ENCODE measurements around the gene ZNF324B.

ZNF324B gene

GRCh38 chr19:58475714-58476497, 24.5 kb downstream of the ZNF324B start, which contains the start of gene ZNF446:
Gene ZNF446 (plus strand): TSS chr19:58476352. CDS start chr19:58477219, 867 bp downstream.
- WGBS (ENCODE audit: extremely low coverage, insufficient coverage, low lambda C conversion rate) = no CpG with 5 or more reads among the region's 64 CpGs

DNA sequence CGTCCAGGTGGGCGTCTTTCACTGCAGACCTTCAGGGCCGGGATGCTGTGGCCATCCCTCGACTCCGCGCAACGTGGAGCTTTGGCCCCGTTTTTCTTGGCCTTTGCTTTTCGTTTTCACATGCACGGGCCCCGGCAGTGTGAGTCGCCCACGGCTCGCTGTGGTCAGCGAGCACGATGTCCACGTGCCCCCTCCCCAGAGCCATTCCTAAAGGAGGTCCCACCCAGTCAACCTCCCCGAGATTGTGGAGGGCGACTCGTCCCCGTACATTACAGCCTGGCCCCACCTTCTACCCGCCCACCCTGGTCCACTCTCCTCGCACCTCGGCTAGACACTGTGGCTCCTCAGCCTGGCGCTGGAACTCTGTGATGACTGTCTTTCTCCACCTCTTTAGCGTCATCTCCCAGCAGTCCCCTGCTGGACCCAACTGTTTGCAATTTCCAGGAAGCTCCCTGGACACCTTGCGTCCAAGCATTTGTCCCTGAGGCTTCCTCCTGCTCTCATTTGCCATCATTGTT, 25.1 kb downstream of the ZNF324B start:
- Histone ChIP-seq H2BK15ac (replicated peaks; ENCODE audit: low read depth) (no peak overlapping the region), H3K9ac (ENCODE audit: low read length) (peak overlapping the region; percentile 85), H2AK5ac (ENCODE audit: low read length) (no peak overlapping the region), H4K5ac (ENCODE audit: low read length) (no peak overlapping the region), H3K36me3 (ENCODE audit: control insufficient read depth, insufficient read depth, low read length) (peaks cover 3% of the 10 kb centered on the region), H2BK5ac (ENCODE audit: low read length) (no peak overlapping the region), H3K79me1 (ENCODE audit: low read length) (no peaks in the 10 kb centered on the region), H3K4me3 (ENCODE audit: low read length) (peak overlapping the region; percentile 56), H3K4me1 (ENCODE audit: control insufficient read depth, low read depth, low read length) (peaks cover 3% of the 10 kb centered on the region), H3K4ac (ENCODE audit: low read depth, low read length) (no peak overlapping the region), H3K18ac (ENCODE audit: low read length) (peak overlapping the region; percentile 6), H4K8ac (ENCODE audit: low read depth, low read length) (no peak overlapping the region), H3K27me3 (ENCODE audit: insufficient read depth, low read length, poor library complexity) (no peaks in the 10 kb centered on the region), H2BK120ac (ENCODE audit: low read depth, low read length) (no peak overlapping the region), H3K4me2 (ENCODE audit: low read length) (peak overlapping the region; percentile 85), H3K56ac (ENCODE audit: low read length) (peak overlapping the region; percentile 85), H3K79me2 (ENCODE audit: control insufficient read depth, insufficient read depth, low read length) (no peaks in the 10 kb centered on the region), H3K23ac (ENCODE audit: low read length) (no peak overlapping the region), H3K27ac (ENCODE audit: low read depth, low read length) (peak overlapping the region; percentile 87)
- WGBS (ENCODE audit: extremely low coverage, insufficient coverage, low lambda C conversion rate) = no CpG with 5 or more reads among the region's 27 CpGs
- DNase-seq = peak; percentile 39

More at GRCh38 chr19:58475714-58476497, 24.5 kb downstream of the ZNF324B start, which contains the start of gene ZNF446:
- Histone ChIP-seq H4K5ac (ENCODE audit: low read length) (no peak within 1 kb of the TSS), H3K9ac (ENCODE audit: low read length) (peak within 1 kb of the TSS; percentile 85), H3K4ac (ENCODE audit: low read depth, low read length) (no peak within 1 kb of the TSS), H3K4me1 (ENCODE audit: control insufficient read depth, low read depth, low read length) (peaks cover 3% of the 10 kb centered on the region), H3K4me2 (ENCODE audit: low read length) (peak within 1 kb of the TSS; percentile 85), H3K27ac (ENCODE audit: low read depth, low read length) (peak within 1 kb of the TSS; percentile 87), H3K36me3 (ENCODE audit: control insufficient read depth, insufficient read depth, low read length) (peaks cover 3% of the 10 kb centered on the region), H3K79me1 (ENCODE audit: low read length) (no peaks in the 10 kb centered on the region), H3K4me3 (ENCODE audit: low read length) (peak within 1 kb of the TSS; percentile 56), H3K23ac (ENCODE audit: low read length) (no peak within 1 kb of the TSS), H3K18ac (ENCODE audit: low read length) (peak within 1 kb of the TSS; percentile 20), H2BK5ac (ENCODE audit: low read length) (peak within 1 kb of the TSS; percentile 1), H2BK15ac (replicated peaks; ENCODE audit: low read depth) (no peak within 1 kb of the TSS), H2BK120ac (ENCODE audit: low read depth, low read length) (no peak within 1 kb of the TSS), H2AK5ac (ENCODE audit: low read length) (no peak within 1 kb of the TSS), H3K56ac (ENCODE audit: low read length) (peak within 1 kb of the TSS; percentile 85), H4K8ac (ENCODE audit: low read depth, low read length) (no peak within 1 kb of the TSS), H3K79me2 (ENCODE audit: control insufficient read depth, insufficient read depth, low read length) (no peaks in the 10 kb centered on the region), H3K27me3 (ENCODE audit: insufficient read depth, low read length, poor library complexity) (no peaks in the 10 kb centered on the region)
- peak; percentile 98 for DNase-seq

DNA sequence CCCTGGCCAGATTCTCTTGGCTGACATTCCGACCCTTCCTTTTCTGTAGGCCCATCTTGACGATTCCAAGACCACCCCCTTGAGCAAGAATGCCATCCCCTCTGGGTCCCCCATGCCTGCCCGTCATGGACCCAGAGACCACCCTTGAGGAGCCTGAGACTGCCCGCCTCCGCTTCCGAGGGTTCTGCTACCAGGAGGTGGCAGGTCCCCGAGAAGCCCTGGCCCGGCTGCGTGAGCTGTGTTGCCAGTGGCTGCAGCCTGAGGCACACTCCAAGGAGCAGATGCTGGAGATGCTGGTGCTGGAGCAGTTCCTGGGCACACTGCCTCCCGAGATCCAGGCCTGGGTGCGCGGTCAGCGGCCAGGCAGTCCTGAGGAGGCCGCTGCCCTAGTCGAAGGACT, 25.7 kb downstream of the ZNF324B start:
- peaks cover 1% of the 10 kb centered on the region for H3K36me3 ChIP-seq (ENCODE audit: control insufficient read depth, insufficient read depth, low read length)
- no peak for DNase-seq
- no peaks in the 10 kb centered on the region for H3K79me1 ChIP-seq (ENCODE audit: low read length)
- no peak overlapping the region for H3K4me3 ChIP-seq (ENCODE audit: low read length)
- no peak overlapping the region for H3K23ac ChIP-seq (ENCODE audit: low read length)
- H2BK120ac ChIP-seq (ENCODE audit: low read depth, low read length) = no peak overlapping the region
- H3K4ac ChIP-seq (ENCODE audit: low read depth, low read length) = no peak overlapping the region
- WGBS (ENCODE audit: extremely low coverage, insufficient coverage, low lambda C conversion rate) = no CpG with 5 or more reads among the region's 15 CpGs
- no peak overlapping the region for H2BK15ac ChIP-seq (replicated peaks; ENCODE audit: low read depth)
- H3K27ac ChIP-seq (ENCODE audit: low read depth, low read length) = no peak overlapping the region
- no peak overlapping the region for H3K9ac ChIP-seq (ENCODE audit: low read length)
- H2BK5ac ChIP-seq (ENCODE audit: low read length) = no peak overlapping the region
- H3K4me2 ChIP-seq (ENCODE audit: low read length) = no peak overlapping the region
- H3K56ac ChIP-seq (ENCODE audit: low read length) = peak overlapping the region; percentile 85
- H4K8ac ChIP-seq (ENCODE audit: low read depth, low read length) = no peak overlapping the region
- no peak overlapping the region for H4K5ac ChIP-seq (ENCODE audit: low read length)
- peaks cover 3% of the 10 kb centered on the region for H3K4me1 ChIP-seq (ENCODE audit: control insufficient read depth, low read depth, low read length)
- no peak overlapping the region for H2AK5ac ChIP-seq (ENCODE audit: low read length)
- H3K79me2 ChIP-seq (ENCODE audit: control insufficient read depth, insufficient read depth, low read length) = no peaks in the 10 kb centered on the region
- H3K27me3 ChIP-seq (ENCODE audit: insufficient read depth, low read length, poor library complexity) = no peaks in the 10 kb centered on the region
- no peak overlapping the region for H3K18ac ChIP-seq (ENCODE audit: low read length)

DNA sequence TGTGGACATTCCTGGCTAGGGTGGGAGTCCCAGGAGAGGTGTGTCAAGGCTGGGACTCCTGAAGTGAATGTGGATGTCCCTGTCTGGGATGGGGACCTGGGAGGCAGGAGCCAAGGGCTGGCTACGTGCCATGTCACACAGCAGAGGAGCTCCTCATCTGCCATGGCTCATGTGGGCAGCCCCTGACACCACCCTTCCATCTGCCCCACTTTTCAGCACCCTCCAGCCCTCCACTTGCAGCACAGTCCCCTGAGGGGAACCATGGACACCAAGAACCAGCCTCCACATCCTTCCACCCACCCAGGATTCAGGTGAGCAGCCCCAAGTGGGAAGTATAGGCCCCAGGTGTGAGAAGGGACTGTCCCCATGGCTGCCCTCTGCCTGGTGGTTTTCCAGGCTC, 26.4 kb downstream of the ZNF324B start:
- H3K4ac ChIP-seq (ENCODE audit: low read depth, low read length) = no peak overlapping the region
- H3K4me2 ChIP-seq (ENCODE audit: low read length) = no peak overlapping the region
- H3K9ac ChIP-seq (ENCODE audit: low read length) = no peak overlapping the region
- H3K79me1 ChIP-seq (ENCODE audit: low read length) = no peaks in the 10 kb centered on the region
- no peak overlapping the region for H4K5ac ChIP-seq (ENCODE audit: low read length)
- no peak overlapping the region for H3K56ac ChIP-seq (ENCODE audit: low read length)
- H3K27ac ChIP-seq (ENCODE audit: low read depth, low read length) = no peak overlapping the region
- peaks cover 3% of the 10 kb centered on the region for H3K4me1 ChIP-seq (ENCODE audit: control insufficient read depth, low read depth, low read length)
- no CpG with 5 or more reads among the region's 1 CpG for WGBS (ENCODE audit: extremely low coverage, insufficient coverage, low lambda C conversion rate)
- H2AK5ac ChIP-seq (ENCODE audit: low read length) = no peak overlapping the region
- no peak overlapping the region for H2BK5ac ChIP-seq (ENCODE audit: low read length)
- no peak overlapping the region for H3K4me3 ChIP-seq (ENCODE audit: low read length)
- H3K27me3 ChIP-seq (ENCODE audit: insufficient read depth, low read length, poor library complexity) = no peaks in the 10 kb centered on the region
- no peak overlapping the region for H2BK15ac ChIP-seq (replicated peaks; ENCODE audit: low read depth)
- H3K79me2 ChIP-seq (ENCODE audit: control insufficient read depth, insufficient read depth, low read length) = no peaks in the 10 kb centered on the region
- H2BK120ac ChIP-seq (ENCODE audit: low read depth, low read length) = no peak overlapping the region
- no peak for DNase-seq
- no peak overlapping the region for H4K8ac ChIP-seq (ENCODE audit: low read depth, low read length)
- no peaks in the 10 kb centered on the region for H3K36me3 ChIP-seq (ENCODE audit: control insufficient read depth, insufficient read depth, low read length)
- H3K23ac ChIP-seq (ENCODE audit: low read length) = no peak overlapping the region
- no peak overlapping the region for H3K18ac ChIP-seq (ENCODE audit: low read length)

DNA sequence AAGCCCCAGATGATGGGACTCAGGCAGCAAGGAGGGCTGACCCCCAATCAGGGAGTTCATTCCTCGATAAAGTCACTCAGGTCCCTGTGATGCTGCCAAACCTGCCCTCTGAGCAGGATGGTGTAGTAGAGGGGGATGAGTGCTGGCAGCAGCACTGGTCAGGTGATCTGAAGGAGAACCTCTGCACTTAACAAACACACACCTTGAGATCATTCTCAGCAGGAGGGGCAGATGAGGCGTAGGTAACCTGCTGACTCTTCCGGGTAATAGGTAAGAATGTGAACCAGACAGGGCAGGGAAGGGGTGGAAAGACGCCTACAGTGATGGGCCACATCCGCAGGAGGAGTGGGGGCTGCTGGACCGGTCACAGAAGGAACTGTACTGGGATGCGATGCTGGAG, 27.9 kb downstream of the ZNF324B start:
- Histone ChIP-seq H3K79me2 (ENCODE audit: control insufficient read depth, insufficient read depth, low read length) (no peaks in the 10 kb centered on the region), H2BK15ac (replicated peaks; ENCODE audit: low read depth) (no peak overlapping the region), H3K56ac (ENCODE audit: low read length) (no peak overlapping the region), H3K4me1 (ENCODE audit: control insufficient read depth, low read depth, low read length) (peaks cover 3% of the 10 kb centered on the region), H4K5ac (ENCODE audit: low read length) (no peak overlapping the region), H3K4me2 (ENCODE audit: low read length) (no peak overlapping the region), H3K4me3 (ENCODE audit: low read length) (no peak overlapping the region), H2BK120ac (ENCODE audit: low read depth, low read length) (no peak overlapping the region), H3K18ac (ENCODE audit: low read length) (no peak overlapping the region), H3K4ac (ENCODE audit: low read depth, low read length) (no peak overlapping the region), H3K79me1 (ENCODE audit: low read length) (no peaks in the 10 kb centered on the region), H4K8ac (ENCODE audit: low read depth, low read length) (no peak overlapping the region), H3K27me3 (ENCODE audit: insufficient read depth, low read length, poor library complexity) (no peaks in the 10 kb centered on the region), H3K9ac (ENCODE audit: low read length) (no peak overlapping the region), H3K23ac (ENCODE audit: low read length) (no peak overlapping the region), H2AK5ac (ENCODE audit: low read length) (no peak overlapping the region), H3K27ac (ENCODE audit: low read depth, low read length) (no peak overlapping the region), H2BK5ac (ENCODE audit: low read length) (no peak overlapping the region), H3K36me3 (ENCODE audit: control insufficient read depth, insufficient read depth, low read length) (no peaks in the 10 kb centered on the region)
- no CpG with 5 or more reads among the region's 7 CpGs for WGBS (ENCODE audit: extremely low coverage, insufficient coverage, low lambda C conversion rate)
- no peak for DNase-seq

Data from mesendoderm (in vitro differentiated cells).